Fibroblast of villous mesenchyme (primary cell): Measurements from ENCODE around the gene RAD51B. TPM values are rescaled to one million over a fixed set of nuclear protein-coding genes. Genes with fewer than 3 reads are reported as not detected.

Experiments
- DNase-seq: peaks from one replicate; pipeline ENCODE4 v3.0.0-alpha.2; 2010; ENCODE audit warnings: low read depth
- H3K4me3 ChIP-seq: 2 replicates; pipeline ENCODE4 v1.5.1; 2011; ENCODE audit warnings: low read depth, mild to moderate bottlenecking, low read length
- total RNA-seq: library from RNA; depleted of rRNA; stranded (reverse); fragments of >200 nt; gene quantifications from 2 replicates; pipeline ENCODE4 v1.2.3, GENCODE V29; 2012
- TF ChIP-seq, protein P1 (sequence below): IDR thresholded peaks from 2 replicates; pipeline ENCODE4 v1.5.1; 2012; ENCODE audit warnings: low read depth, mild to moderate bottlenecking, low read length; ENCODE audit not compliant: insufficient read depth

Gene RAD51B
- total RNA-seq, 1 donor = 22.0 TPM

DNA sequence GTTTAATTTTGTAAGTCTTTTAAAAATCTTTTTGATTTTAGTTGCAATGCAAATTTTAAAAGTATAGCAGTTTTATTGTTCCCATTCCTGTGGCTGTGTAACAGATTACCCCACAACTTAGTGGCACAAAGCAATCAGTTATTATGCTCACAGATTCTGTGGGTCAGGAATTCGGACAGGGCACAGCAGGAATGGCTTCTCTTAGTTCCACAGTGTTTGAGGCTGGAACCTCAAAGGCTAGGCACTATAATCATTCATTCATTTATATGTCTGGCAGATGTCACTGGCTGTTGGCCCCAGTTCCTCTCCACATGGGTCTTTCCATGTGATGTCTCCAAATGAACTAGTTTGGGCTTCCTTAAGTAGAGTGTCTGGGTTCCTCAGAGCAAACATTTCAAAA is 193.3 kb downstream of the RAD51B start:
- no peak for DNase-seq
- no peak overlapping the region for H3K4me3 ChIP-seq
- TF ChIP-seq, protein P1, sequence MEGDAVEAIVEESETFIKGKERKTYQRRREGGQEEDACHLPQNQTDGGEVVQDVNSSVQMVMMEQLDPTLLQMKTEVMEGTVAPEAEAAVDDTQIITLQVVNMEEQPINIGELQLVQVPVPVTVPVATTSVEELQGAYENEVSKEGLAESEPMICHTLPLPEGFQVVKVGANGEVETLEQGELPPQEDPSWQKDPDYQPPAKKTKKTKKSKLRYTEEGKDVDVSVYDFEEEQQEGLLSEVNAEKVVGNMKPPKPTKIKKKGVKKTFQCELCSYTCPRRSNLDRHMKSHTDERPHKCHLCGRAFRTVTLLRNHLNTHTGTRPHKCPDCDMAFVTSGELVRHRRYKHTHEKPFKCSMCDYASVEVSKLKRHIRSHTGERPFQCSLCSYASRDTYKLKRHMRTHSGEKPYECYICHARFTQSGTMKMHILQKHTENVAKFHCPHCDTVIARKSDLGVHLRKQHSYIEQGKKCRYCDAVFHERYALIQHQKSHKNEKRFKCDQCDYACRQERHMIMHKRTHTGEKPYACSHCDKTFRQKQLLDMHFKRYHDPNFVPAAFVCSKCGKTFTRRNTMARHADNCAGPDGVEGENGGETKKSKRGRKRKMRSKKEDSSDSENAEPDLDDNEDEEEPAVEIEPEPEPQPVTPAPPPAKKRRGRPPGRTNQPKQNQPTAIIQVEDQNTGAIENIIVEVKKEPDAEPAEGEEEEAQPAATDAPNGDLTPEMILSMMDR = no peak

DNA sequence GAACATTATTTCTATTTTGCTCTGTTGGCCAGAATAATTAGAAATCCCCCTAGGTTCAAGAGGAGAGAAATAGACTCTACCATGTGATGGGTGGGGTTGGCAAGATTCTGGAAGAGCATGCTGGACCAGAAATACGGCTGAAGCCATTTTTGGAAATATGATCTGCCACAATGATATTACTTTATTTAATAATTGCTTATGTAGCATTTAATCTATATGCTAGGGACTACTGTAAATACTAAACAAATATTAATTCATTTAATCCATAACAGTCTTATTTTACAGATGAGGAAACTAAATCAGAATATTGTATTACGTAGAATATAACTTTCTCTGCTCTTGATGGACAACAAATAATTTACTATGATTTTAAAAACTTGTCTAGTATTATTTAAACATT is 193.7 kb downstream of the RAD51B start:
- H3K4me3 ChIP-seq = no peak overlapping the region
- TF ChIP-seq, protein P1 = no peak
- DNase-seq = no peak

DNA sequence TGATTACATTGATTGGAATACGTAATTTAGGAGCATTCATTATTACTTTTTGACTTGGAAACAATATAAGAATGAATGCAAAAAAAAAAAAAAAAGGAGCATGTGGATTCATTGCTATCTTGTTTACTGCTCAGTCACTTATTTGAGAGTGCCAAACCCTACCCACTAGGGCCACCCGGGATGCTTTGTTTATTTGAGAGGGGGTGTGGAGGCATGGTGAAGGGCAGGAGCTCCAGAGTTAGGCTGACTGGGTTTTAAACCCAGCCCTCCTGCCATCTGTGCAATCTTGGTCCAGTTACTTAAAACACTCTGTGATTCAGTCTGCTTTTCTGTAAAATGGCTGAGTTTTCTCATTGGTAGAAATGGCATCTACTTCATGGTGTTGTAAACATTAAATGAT is 195.2 kb downstream of the RAD51B start:
- TF ChIP-seq, protein P1 = no peak
- H3K4me3 ChIP-seq = no peak overlapping the region
- DNase-seq = no peak

DNA sequence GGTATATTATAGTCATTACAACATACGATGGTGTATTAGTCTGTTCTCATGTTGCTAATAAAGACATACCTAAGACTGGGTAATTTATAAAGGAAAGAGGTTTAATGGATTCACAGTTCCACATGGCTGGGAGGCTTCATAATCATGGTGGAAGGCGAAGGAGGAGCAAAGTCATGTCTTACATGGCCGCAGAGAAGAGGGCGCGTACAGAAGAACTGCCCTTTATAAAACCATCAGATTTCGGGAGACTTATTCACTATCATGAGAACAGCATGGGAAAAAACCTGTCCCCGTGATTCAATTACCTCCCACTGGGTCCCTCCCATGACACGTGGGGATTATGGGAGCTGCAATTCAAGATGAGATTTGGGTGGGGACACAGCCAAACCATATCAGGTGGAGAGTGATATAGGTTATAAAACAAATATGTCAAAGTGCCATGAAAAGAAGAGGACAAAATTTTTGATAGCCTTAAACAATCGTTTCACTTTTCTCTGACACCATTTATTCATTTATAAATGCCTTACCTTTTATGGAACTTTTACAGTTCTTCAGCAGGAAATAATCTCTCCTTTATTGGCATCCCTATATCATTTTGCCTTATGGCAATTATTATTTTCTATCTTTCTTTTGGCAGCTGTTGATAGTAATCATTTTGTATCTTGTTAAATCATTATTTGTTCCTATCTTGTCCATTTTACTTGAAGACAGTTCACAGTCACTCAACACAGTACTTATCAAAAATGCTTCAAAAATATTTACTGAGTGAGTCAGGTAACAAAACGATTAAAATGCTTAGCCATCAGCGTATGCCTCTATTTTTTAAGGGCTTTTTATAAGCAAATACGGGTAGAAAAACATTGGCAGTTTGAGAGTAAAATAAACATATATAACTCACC is 196.0 kb downstream of the RAD51B start:
- TF ChIP-seq, protein P1 = no peak
- peak; percentile 8 for DNase-seq
- H3K4me3 ChIP-seq = no peak overlapping the region

DNA sequence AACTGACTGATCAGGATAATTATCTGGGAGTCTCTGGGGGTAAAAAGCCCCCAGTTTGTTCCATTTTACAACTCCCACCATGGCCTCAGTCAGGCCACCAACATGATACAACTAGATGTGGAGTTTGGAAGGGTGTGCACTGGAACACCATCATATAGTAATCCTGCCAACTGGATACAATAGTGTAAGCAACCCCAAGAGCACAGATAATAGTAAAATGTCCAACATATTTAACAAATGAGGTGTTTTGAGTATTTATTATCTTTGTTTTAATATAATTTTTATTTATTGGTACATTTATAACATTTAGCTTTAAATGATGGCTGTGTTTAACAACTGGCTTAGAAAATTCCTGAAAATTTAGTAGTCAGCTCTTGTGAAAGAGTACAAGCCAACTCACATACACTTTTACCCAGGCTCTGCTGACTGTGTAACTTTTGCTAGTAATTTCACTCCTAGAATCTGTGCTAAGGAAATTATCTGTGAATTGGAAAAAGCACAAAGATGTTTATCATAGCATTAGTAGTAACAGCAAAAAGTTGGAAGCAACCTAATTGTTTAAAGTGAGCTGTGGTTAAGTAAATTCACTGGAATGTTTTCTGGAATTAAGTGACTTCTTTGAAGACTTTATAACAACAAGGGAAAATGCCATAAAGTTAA is 196.8 kb downstream of the RAD51B start:
- peak; percentile 89 for DNase-seq
- TF ChIP-seq, protein P1 = no peak
- no peak overlapping the region for H3K4me3 ChIP-seq

DNA sequence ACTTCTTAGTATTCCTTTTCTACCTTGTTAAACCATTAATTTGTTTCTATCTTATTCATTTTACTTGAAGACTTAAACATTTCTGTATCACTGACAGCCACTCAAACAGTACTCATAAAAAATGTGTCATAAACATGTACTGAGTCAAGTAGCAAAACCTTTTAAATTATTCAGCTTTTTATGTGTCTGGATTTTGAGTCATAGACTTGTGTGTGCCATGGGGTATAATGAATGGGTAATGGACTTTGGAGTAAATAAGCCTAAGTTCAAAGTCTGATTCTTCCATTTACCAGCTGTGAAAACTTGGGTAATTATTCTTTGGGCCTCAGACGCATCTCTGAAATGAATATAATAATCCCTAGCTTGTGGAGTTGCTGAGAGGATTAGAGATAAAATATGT is 199.0 kb downstream of the RAD51B start:
- H3K4me3 ChIP-seq = no peak overlapping the region
- peak; percentile 45 for DNase-seq
- TF ChIP-seq, protein P1 = no peak

DNA sequence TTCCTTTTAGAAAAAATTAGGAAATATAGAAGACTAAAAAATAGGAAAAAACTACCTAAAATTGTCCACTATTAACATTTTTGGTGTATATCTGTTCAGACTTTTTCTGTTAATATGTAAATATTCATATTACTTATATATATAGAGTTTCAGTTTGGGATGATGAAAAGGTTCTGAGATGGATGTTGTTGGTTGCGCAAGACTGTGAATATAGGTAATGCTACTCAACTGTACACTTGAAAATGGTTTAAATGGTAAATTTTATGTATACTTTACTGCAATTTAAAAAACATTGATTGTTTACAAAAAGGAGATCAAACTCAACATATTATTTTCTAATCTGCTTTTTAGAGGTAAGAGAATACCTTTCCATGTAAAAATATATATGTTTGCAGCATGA is 200.9 kb downstream of the RAD51B start:
- no peak overlapping the region for H3K4me3 ChIP-seq
- DNase-seq = no peak
- TF ChIP-seq, protein P1 = no peak
